ENCODE measurements around the gene RPS6KA4.

The RPS6KA4 gene

DNA sequence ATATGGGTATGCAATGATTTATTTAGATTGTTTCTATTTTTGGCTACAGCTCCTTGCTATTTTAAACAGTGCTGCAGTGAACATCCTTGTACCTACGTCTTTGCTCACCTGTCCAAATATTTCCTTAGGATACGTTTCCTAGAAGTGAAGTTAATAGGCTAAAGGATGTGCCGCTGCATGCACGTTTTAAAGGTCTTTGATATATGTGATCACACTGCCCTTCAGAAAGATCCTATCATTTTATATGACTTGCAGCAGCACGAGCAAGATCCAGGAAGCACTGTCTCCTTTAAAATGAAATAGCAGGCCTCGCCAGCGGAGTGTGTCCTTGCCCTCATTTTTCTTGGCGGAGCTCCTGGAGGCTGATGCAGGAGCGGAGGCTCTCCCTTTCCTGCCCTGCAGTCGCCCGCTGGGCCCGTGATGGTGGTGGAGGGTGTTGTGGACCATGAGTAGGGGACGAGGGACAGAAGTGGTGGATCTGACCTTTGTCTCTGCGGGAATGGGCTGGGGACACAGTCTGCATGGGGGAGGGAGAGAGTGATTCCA lies 19.4 kb downstream of the RPS6KA4 start:
- TF ChIP-seq, protein P1, sequence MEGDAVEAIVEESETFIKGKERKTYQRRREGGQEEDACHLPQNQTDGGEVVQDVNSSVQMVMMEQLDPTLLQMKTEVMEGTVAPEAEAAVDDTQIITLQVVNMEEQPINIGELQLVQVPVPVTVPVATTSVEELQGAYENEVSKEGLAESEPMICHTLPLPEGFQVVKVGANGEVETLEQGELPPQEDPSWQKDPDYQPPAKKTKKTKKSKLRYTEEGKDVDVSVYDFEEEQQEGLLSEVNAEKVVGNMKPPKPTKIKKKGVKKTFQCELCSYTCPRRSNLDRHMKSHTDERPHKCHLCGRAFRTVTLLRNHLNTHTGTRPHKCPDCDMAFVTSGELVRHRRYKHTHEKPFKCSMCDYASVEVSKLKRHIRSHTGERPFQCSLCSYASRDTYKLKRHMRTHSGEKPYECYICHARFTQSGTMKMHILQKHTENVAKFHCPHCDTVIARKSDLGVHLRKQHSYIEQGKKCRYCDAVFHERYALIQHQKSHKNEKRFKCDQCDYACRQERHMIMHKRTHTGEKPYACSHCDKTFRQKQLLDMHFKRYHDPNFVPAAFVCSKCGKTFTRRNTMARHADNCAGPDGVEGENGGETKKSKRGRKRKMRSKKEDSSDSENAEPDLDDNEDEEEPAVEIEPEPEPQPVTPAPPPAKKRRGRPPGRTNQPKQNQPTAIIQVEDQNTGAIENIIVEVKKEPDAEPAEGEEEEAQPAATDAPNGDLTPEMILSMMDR (IDR thresholded peaks at IDR 0.05; ENCODE audit: low read depth, low read length, missing control alignments): no peak
- DNase-seq (ENCODE audit: low read depth): no peak
- H3K4me3 ChIP-seq (ENCODE audit: low read depth, low read length): no peak overlapping the region

DNA sequence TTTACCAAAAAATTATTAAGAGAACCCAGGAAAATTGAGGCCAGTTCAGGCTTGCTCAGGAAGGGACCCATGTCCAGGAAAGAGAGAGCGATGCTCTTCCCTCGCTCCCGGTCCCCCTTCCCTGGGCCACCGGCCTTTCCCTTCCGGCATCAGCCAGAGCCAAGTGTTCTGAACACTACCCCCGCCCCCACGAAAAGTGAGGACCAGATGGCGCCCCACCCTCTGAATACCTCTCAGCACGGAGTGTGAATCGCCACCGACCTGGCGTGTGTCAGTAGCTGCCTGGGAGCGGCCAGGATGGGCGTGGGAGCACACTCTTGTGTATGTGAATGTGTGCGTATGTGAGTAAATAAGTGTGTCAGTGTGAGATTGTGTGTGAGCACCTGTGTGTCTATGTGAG lies 20.2 kb downstream of the RPS6KA4 start:
- TF ChIP-seq, protein P1 (IDR thresholded peaks at IDR 0.05; ENCODE audit: low read depth, low read length, missing control alignments): no peak
- H3K4me3 ChIP-seq (ENCODE audit: low read depth, low read length): no peak overlapping the region

DNA sequence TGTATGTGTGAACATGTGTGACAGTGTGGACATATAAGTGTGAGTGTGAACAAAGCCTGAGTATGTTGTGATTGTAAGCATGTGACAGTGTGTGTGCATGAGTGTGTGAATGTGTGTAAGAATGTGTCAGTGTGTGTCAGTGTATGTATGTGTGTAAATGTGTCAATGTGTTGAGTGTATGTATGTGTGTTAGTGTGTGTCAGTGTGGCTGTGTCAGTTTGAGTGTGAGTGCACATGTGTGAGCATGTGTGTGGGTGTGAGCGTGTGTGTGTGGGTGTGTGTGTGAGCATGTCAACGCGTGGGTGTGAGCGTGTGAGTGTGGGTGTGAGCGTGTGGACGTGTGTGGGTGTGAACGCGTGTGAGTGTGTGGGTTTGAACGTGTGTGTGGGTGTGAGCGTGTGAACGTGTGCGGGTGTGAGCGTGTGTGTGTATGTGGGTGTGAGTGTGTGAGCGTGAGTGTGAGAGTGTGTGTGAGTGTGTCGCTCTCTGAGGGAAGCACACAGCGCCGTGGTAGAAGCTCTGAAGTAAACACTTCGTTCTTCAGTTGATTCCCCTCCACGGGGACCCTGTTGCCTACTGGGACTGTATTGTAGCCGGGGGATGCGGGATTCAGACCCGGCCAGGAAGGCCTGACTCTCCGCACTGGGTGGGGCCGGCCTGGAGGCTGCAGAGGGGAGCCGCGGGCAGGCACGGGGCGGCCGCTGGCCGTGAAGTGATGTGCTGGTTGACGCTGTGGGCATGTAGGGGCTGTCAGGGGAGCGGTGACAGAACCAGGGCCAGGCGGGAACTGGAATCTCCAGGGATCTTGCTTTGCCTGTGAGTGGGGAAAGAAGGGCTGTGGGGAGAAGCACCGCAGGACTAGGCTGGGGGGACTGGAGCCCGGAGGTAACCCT lies 21.1 kb downstream of the RPS6KA4 start:
- TF ChIP-seq, protein P1 (IDR thresholded peaks at IDR 0.05; ENCODE audit: low read depth, low read length, missing control alignments): no peak
- DNase-seq (ENCODE audit: low read depth): no peak
- H3K4me3 ChIP-seq (ENCODE audit: low read depth, low read length): no peak overlapping the region

More for the DNA sequence above, 20.2 kb downstream of the RPS6KA4 start:
- DNase-seq (ENCODE audit: low read depth): no peak

DNA sequence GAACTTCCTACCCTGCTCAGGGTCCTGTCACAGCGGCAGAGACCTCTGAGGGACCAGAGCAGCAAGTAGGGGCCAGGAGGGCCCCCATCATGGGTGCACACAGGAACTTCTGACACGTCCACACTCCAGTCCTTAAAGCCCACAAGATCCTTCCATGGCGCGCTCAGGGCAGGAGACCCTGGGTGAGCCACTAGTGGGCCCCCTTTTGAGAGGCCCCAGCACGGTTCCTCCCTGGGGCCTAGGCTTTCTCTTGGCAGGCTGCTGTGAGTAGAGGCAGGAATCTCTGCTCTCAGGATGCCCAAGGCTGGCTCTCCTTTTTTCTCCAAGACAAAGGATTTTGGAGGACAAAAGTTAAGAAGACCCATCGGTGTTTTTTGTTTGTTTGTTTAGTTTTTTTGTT lies 22.4 kb downstream of the RPS6KA4 start:
- no peak overlapping the region for H3K4me3 ChIP-seq (ENCODE audit: low read depth, low read length)
- no peak for DNase-seq (ENCODE audit: low read depth)
- TF ChIP-seq, protein P1 (IDR thresholded peaks at IDR 0.05; ENCODE audit: low read depth, low read length, missing control alignments): no peak

- DNase-seq (ENCODE audit: low read depth): no peak
- no peak overlapping the region for H3K4me3 ChIP-seq (ENCODE audit: low read depth, low read length)
- TF ChIP-seq, protein P1 (IDR thresholded peaks at IDR 0.05; ENCODE audit: low read depth, low read length, missing control alignments): no peak
Measured at GRCh38 chr11:64382047-64382446, 23.1 kb downstream of the RPS6KA4 start.

- TF ChIP-seq, protein P1 (IDR thresholded peaks at IDR 0.05; ENCODE audit: low read depth, low read length, missing control alignments): no peak
- no peak for DNase-seq (ENCODE audit: low read depth)
- H3K4me3 ChIP-seq (ENCODE audit: low read depth, low read length): no peak overlapping the region
Measured at GRCh38 chr11:64382586-64382985, 23.6 kb downstream of the RPS6KA4 start.

Data from GM12864 (cell line).